LNCaP clone FGC (cell line): ENCODE measurements around the gene FYN.

Experiments used
- DNase-seq: peaks from one replicate; pipeline ENCODE4 v3.0.0-alpha.2; 2011; ENCODE audit warnings: low read depth
- H3K4me3 ChIP-seq: 2 replicates; pipeline ENCODE4 v1.5.1; 2011; ENCODE audit warnings: mild to moderate bottlenecking, low read depth, low read length, control low read depth
- CTCF ChIP-seq: IDR thresholded peaks from 2 replicates; pipeline ENCODE4 v1.5.1; 2012; ENCODE audit warnings: mild to moderate bottlenecking; ENCODE audit not compliant: control insufficient read depth, insufficient read depth; ENCODE audit errors: extremely low read depth

The FYN gene

GRCh38 chr6:111680015-111680712 is 193.1 kb downstream of the FYN start:
- no peak for DNase-seq
- H3K4me3 ChIP-seq = no peak overlapping the region
- TF ChIP-seq CTCF = no peak

- DNase-seq = no peak
- no peak for TF ChIP-seq CTCF
- no peak overlapping the region for H3K4me3 ChIP-seq
These were observed 194.0 kb downstream of the FYN start for GRCh38 chr6:111679126-111679858.

GRCh38 chr6:111677249-111677990 is 195.8 kb downstream of the FYN start:
- no peak for TF ChIP-seq CTCF
- DNase-seq = no peak
- no peak overlapping the region for H3K4me3 ChIP-seq

- no peak overlapping the region for H3K4me3 ChIP-seq
- DNase-seq = no peak
- TF ChIP-seq CTCF = no peak
These were observed 196.9 kb downstream of the FYN start for GRCh38 chr6:111676383-111676782.

GRCh38 chr6:111674883-111675282 is 198.4 kb downstream of the FYN start:
- no peak overlapping the region for H3K4me3 ChIP-seq
- no peak for DNase-seq
- no peak for TF ChIP-seq CTCF

- no peak for DNase-seq
- TF ChIP-seq CTCF = no peak
- no peak overlapping the region for H3K4me3 ChIP-seq
These were observed 198.8 kb downstream of the FYN start for GRCh38 chr6:111674413-111674812.
